GM12892 (cell line): Measurements from ENCODE around the gene SLIRP.

Experiments used
- DNase-seq: peaks from one replicate; pipeline ENCODE4 v3.0.0; 2011; ENCODE audit not compliant: insufficient read length
- FAIRE-seq: peaks from 2 replicates; lab custom pipeline; 2011; peaks lifted over from hg19 to GRCh38; lab: Jason Lieb, UNC
- POLR2A ChIP-seq: IDR thresholded peaks from 2 replicates; pipeline ENCODE4 v1.6.1; 2011; ENCODE audit warnings: low read depth, low read length, control low read depth
- POLR2AphosphoS5 ChIP-seq: IDR thresholded peaks from 2 replicates; pipeline ENCODE4 v1.6.1; 2011; ENCODE audit warnings: low read depth, low read length, control low read depth
- TAF1 ChIP-seq: IDR thresholded peaks from 2 replicates; pipeline ENCODE4 v1.6.1; 2011; ENCODE audit warnings: low read depth, mild to moderate bottlenecking, control low read depth, low read length, borderline replicate concordance

Gene SLIRP

DNA sequence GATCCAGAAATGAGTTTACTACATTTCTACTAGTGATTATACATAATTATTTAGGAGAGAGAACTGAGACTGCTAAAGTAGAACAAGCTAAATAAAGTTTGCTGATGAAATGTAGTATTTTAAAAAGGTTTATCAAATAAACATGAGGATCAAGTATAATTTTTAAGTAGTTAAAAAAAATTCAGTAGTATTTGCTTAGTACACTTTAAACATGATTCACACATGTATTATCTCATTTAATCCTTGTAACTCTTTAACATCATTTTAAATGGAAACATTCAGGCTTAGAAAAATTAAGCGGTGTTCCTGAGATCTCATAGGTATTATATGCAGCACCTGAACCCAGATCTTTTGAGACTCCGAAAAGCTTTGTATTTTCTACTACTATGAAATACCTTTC, 44.4 kb downstream of the SLIRP start:
- no peak for FAIRE-seq
- no peak for DNase-seq
- TF ChIP-seq TAF1 (no peak), POLR2AphosphoS5 (no peak), POLR2A (no peak)

DNA sequence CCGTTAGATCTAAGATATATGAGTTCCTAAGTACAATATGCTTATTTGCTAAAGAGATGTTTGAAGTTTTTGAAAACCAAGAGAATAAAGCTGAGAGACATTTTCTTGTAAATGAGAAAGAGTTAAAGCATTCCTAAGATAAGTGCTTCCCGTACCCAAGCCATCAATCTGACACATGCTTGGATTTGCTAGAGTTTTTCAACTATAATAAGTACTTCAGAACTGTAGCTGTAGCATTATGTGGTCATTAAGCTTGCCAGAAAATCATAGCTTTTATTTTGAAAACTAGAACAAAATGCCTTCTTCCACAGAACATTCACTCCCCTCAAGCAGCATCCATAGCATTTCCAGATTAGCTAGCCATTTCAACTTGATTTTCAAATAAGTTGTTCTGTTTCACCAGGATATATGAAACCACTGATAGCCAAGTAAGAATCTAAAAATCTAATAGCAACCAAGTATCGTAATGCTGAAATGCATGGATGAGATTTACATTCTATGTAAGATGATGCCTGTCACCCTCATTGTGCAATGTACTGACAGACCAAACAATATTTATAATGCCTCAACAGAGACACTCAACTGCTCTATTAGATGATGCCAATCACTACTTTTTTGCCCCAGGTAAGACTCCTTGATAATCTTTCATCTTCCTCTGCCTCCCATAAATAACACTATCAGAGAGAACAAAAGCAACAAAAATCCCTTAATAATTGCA, 45.1 kb downstream of the SLIRP start:
- TF ChIP-seq POLR2AphosphoS5 = no peak
- no peak for TF ChIP-seq POLR2A
- no peak for TF ChIP-seq TAF1
- DNase-seq = no peak
- no peak for FAIRE-seq

DNA sequence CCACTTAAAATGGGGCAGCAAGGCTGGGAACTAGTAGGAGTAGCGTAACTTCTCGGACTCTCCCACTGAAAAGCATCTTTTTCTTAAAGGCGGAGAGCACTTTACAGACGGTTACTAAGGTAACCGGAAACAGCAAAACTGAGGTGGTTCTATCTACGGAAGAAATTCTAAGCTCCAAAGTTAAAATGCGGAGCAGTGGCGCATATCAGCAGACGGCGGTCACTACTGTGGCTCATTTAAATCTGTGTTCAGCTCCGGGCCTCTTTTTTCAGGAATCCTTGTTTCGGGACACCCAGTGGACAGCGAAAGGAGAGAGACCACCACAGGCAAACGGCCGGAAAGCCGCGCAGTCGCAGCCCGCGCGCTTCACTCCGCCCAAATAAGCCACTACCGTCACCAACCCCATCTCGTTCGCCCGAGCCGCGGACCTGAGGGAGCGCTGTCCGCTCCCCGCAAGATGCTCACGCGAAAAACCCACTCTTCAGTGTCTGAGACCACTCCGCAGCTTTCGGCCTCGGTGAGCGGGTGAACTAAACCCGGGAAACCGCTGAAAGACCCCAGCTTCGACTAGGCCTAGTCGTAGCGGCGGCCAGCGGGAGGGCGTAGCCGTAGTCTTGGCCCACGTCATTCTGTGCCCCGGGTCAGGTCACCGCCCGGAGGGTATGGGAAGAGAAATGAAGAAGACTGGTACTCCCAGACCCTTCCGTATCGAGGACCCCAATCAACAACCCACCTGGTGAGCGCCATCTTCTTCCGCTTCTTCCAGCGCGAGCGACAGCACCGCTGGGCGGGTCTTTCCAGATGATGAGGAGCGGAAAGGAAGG, 52.7 kb downstream of the SLIRP start, which contains the start of gene SNW1:
Gene SNW1 (minus strand): TSS at position 776 of the 824 bp plus-strand sequence. CDS start 29 bp downstream, at position 747.
- FAIRE-seq (peak; percentile 95), DNase-seq (peak; percentile 85)
- TF ChIP-seq POLR2AphosphoS5 = peak; percentile 92
- TF ChIP-seq TAF1 = peak; percentile 71
- TF ChIP-seq POLR2A = peak; percentile 87

DNA sequence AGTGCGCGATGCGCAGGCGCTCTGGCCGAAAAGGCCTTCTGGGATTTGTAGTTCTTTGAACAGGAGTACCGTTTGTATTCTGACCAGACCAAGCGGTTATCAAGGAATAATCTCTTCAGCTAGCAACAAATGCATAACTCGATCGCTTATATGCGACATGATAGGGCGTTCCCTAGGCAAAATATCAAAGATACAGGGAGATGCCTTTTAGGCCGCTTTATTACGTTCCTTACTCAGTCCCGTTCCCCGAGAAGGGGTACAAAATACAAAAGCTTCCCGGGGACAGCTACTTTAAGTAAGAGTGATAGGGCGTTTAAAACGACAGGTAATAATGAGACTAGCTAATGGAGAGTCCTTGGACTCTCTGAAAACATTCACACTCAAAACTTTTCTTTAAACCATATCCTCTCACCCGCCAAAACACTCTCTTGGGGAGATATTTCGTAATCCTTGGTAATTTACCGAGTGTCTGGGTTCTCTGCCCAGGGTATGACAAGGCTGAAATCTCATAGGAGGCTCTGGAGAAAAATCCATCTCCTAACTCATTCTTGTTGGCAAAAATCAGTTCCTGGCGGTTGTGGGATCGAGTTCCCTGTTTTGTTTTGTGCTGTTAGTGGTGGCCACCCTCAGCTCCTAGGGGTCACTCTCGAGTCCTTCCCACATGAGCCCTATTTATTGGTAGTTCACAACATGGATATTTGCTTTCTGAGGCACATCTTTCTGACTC, 53.5 kb downstream of the SLIRP start:
- DNase-seq = no peak
- TF ChIP-seq POLR2A = no peak
- no peak for TF ChIP-seq TAF1
- no peak for TF ChIP-seq POLR2AphosphoS5
- no peak for FAIRE-seq

DNA sequence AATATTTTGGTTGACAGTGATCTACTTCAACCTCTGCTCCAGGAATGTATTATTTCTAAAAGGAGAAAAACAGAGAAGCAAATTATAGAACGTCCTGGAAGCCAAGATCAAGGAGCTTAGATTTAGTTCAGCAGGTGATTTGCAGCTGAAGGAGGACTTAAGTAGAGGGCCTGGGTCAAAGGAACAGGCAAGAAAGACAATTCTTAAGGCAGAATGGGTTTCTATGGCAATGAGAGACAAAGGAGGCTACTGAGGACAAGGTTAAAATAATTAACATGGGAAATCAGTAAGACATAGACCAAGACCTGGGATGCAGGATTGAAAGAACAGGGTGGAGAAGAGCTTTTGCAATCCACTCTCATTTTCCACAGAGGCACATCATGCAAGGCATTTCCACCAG, 55.4 kb downstream of the SLIRP start:
- DNase-seq (no peak), FAIRE-seq (no peak)
- TF ChIP-seq POLR2A = no peak
- TF ChIP-seq POLR2AphosphoS5 = no peak
- TF ChIP-seq TAF1 = no peak

DNA sequence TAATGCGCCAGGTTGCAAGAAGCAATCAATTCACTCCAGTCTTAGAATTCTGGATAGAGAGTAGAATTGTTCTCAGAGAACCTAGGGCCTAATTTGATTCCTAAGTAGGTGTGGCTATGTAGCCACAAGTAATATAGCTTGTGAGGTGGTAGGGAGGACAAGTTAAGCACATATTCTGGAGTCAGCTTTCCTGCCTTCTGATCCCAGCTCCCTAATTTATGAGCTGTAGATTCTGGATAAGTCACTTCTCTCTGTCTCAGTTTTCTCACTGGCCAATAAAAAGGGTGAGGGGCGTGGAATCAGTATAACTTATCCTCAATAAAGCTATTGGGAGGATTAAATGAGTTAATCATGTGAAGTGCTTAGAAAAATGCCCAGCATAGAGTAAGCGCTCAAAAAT, 56.1 kb downstream of the SLIRP start:
- DNase-seq (no peak), FAIRE-seq (no peak)
- TF ChIP-seq POLR2AphosphoS5 (no peak), TAF1 (no peak), POLR2A (no peak)
